ENCODE results near the gene PARD3. TPM values are rescaled to one million over a fixed set of nuclear protein-coding genes. Genes with fewer than 3 reads are reported as not detected.

The PARD3 gene
- polyA plus RNA-seq, 1 donor from 2014 or later: 12.4 TPM

DNA sequence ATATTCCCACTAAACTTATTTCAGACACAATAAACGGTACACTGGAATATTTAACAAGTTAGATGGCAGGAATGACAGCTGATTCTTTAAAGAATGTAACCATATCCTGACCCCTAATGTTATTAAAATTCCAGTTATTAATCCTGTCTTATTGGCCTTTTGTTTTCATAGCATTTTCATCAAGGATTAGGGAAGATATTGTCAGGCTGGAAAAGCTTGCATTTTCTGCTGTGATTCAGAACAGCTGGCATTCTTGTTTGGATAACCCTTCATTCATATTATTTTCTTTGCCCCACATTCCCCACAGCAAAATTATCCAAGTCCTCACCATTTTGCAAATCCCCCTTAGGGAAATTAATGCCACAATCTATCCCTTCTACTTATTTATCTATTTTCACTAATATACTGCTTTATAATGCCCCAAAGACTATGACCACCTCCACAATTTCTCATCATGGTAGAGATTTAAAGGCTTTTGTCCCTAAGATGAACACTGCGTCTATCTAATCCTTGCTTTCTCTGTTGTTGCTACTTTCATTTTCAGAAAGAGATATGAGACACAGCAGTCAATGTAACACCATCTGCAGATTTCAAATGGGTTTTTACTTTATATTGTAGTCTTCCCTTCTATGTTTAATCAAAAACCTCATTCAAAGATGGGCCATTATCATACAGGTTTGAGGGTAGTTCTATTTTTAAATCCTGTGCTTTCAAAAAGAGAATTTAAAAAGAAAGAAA, 475.1 kb downstream of the PARD3 start:
- no peak overlapping the region for H3K27ac ChIP-seq (ENCODE audit: low read length)
- no peaks in the 10 kb centered on the region for H3K36me3 ChIP-seq (ENCODE audit: insufficient read depth, low read length)
- H3K4me3 ChIP-seq (ENCODE audit: low read length): no peak overlapping the region
- H3K9me3 ChIP-seq (ENCODE audit: low read length): no peaks in the 10 kb centered on the region
- no peaks in the 10 kb centered on the region for H3F3A ChIP-seq (ENCODE audit: insufficient read depth, low read length, poor library complexity, severe bottlenecking)
- no peak overlapping the region for H2AFZ ChIP-seq (ENCODE audit: low read depth, low read length)
- no peaks in the 10 kb centered on the region for H4K20me1 ChIP-seq (ENCODE audit: insufficient read depth)
- no peaks in the 10 kb centered on the region for H3K9me2 ChIP-seq (ENCODE audit: insufficient read depth, low read length)
- no peak overlapping the region for H3K9ac ChIP-seq (ENCODE audit: low read length)
- H3K79me2 ChIP-seq (replicated peaks; ENCODE audit: insufficient read depth, low read length): no peaks in the 10 kb centered on the region
- no peak for TF ChIP-seq POLR2AphosphoS5 (IDR thresholded peaks at IDR 0.05)
- TF ChIP-seq TAF1 (IDR thresholded peaks at IDR 0.05; ENCODE audit: low read depth): no peak
- no peak for TF ChIP-seq SMC3 (conservative IDR thresholded peaks at IDR 0.05; ENCODE audit: poor library complexity)
- TF ChIP-seq, protein P1, sequence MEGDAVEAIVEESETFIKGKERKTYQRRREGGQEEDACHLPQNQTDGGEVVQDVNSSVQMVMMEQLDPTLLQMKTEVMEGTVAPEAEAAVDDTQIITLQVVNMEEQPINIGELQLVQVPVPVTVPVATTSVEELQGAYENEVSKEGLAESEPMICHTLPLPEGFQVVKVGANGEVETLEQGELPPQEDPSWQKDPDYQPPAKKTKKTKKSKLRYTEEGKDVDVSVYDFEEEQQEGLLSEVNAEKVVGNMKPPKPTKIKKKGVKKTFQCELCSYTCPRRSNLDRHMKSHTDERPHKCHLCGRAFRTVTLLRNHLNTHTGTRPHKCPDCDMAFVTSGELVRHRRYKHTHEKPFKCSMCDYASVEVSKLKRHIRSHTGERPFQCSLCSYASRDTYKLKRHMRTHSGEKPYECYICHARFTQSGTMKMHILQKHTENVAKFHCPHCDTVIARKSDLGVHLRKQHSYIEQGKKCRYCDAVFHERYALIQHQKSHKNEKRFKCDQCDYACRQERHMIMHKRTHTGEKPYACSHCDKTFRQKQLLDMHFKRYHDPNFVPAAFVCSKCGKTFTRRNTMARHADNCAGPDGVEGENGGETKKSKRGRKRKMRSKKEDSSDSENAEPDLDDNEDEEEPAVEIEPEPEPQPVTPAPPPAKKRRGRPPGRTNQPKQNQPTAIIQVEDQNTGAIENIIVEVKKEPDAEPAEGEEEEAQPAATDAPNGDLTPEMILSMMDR (IDR thresholded peaks at IDR 0.05; ENCODE audit: poor library complexity, severe bottlenecking): no peak
- TF ChIP-seq REST (IDR thresholded peaks at IDR 0.05; ENCODE audit: borderline replicate concordance): no peak
- TF ChIP-seq RAD21 (conservative IDR thresholded peaks at IDR 0.05): no peak
- no peak for TF ChIP-seq EZH2 (IDR thresholded peaks at IDR 0.05; ENCODE audit: borderline replicate concordance, insufficient read depth, low read length, poor library complexity, severe bottlenecking)
- TF ChIP-seq MXI1 (conservative IDR thresholded peaks at IDR 0.05; ENCODE audit: poor library complexity, severe bottlenecking): no peak
- TF ChIP-seq EP300 (conservative IDR thresholded peaks at IDR 0.05; ENCODE audit: poor library complexity, severe bottlenecking): no peak
- no peaks in the 10 kb centered on the region for H3K27me3 ChIP-seq (ENCODE audit: insufficient read depth, low read depth, low read length)
- no peak overlapping the region for H3K4me2 ChIP-seq (ENCODE audit: low read length)

DNA sequence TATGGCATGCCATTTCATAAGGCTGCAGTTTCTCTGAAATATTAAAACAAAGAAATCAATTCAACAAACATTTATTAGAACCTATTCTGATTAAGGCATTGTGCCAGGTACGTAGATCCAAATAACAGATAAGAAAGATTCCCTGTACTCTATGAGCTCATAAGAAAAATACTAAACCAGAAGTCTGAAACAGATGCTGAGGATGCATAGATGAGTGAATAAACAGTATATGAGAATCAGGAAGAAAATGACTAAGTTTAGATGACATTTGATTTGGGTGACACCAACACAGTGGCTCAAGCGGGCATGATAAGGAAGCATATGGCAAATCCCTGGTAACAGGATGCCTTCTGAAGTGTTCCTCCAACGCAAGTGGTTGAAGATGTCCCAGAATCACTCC, 477.2 kb downstream of the PARD3 start:
- H3K36me3 ChIP-seq (ENCODE audit: insufficient read depth, low read length): no peaks in the 10 kb centered on the region
- no peaks in the 10 kb centered on the region for H3K27me3 ChIP-seq (ENCODE audit: insufficient read depth, low read depth, low read length)
- H3K27ac ChIP-seq (ENCODE audit: low read length): no peak overlapping the region
- no peaks in the 10 kb centered on the region for H3K9me2 ChIP-seq (ENCODE audit: insufficient read depth, low read length)
- H3F3A ChIP-seq (ENCODE audit: insufficient read depth, low read length, poor library complexity, severe bottlenecking): no peaks in the 10 kb centered on the region
- TF ChIP-seq RAD21 (conservative IDR thresholded peaks at IDR 0.05) (no peak), EP300 (conservative IDR thresholded peaks at IDR 0.05; ENCODE audit: poor library complexity, severe bottlenecking) (no peak), REST (IDR thresholded peaks at IDR 0.05; ENCODE audit: borderline replicate concordance) (no peak), MXI1 (conservative IDR thresholded peaks at IDR 0.05; ENCODE audit: poor library complexity, severe bottlenecking) (no peak), SMC3 (conservative IDR thresholded peaks at IDR 0.05; ENCODE audit: poor library complexity) (no peak), POLR2AphosphoS5 (IDR thresholded peaks at IDR 0.05) (no peak), EZH2 (IDR thresholded peaks at IDR 0.05; ENCODE audit: borderline replicate concordance, insufficient read depth, low read length, poor library complexity, severe bottlenecking) (no peak), TAF1 (IDR thresholded peaks at IDR 0.05; ENCODE audit: low read depth) (no peak)
- TF ChIP-seq, protein P1 (IDR thresholded peaks at IDR 0.05; ENCODE audit: poor library complexity, severe bottlenecking): no peak
- no peak overlapping the region for H2AFZ ChIP-seq (ENCODE audit: low read depth, low read length)
- no peak overlapping the region for H3K4me2 ChIP-seq (ENCODE audit: low read length)
- no peaks in the 10 kb centered on the region for H3K9me3 ChIP-seq (ENCODE audit: low read length)
- no peak overlapping the region for H3K4me3 ChIP-seq (ENCODE audit: low read length)
- H3K79me2 ChIP-seq (replicated peaks; ENCODE audit: insufficient read depth, low read length): no peaks in the 10 kb centered on the region
- H4K20me1 ChIP-seq (ENCODE audit: insufficient read depth): no peaks in the 10 kb centered on the region
- no peak overlapping the region for H3K9ac ChIP-seq (ENCODE audit: low read length)
